ENCODE measurements around the gene SAMSN1.

The SAMSN1 gene

DNA sequence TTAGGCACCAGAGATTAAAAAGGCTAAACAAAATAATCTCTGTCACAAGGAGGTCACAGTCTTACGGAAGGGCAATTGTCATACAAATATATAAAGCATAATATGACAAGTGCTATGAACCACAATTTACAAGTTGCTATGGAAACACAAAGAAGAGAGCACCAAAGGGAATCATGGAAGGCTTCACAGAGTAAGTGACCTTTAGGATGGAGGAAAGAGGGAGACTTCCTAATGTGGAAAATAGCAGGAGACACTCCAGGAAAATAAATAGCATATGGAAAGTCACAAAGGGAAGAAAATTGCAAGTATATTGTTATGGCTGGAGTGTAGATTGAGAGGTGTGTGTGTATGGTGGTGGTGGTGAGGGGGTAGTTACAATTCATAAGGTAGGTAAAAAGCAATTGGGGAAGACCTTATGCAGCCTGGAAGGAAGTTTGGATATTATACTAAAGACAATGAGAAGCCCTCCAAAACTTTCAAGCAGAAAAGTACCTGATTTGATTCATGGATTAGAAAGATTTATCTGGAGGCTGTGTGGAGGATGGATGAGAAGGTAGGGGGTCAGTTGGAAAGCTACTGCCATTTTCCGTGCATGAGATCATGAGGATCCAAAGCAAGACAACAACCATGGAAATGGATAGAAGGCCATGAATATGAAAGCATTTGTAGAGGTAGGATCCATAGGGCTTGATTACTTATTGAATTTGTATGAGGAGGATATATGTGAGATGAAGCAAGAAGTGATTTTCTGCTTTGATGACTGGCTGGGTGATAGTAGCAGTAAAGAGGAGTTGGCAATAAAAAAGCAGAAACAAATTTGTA is 61.7 kb downstream of the SAMSN1 start:
- DNase-seq (ENCODE audit: low spot score), result no peak

DNA sequence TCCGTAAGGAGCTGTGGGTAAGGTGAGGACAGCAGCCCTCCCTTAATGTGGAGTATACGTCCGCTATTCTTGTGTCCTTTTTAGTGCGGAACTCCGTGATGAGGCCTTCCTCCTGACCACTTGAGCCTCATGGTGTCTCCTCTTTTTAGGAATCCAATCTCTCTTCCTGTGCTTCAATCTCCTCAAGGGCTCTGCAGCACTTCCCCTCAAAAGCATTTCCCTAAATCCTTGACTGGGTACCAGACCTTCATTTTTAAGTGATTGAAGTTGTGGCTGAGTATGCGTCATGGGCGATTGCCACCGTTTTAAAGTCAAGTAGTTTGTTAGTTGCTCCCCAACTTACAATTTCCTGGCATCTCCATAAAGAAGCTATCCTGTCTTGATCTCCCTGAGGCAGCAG is 62.8 kb downstream of the SAMSN1 start:
- no peak for DNase-seq (ENCODE audit: low spot score)

DNA sequence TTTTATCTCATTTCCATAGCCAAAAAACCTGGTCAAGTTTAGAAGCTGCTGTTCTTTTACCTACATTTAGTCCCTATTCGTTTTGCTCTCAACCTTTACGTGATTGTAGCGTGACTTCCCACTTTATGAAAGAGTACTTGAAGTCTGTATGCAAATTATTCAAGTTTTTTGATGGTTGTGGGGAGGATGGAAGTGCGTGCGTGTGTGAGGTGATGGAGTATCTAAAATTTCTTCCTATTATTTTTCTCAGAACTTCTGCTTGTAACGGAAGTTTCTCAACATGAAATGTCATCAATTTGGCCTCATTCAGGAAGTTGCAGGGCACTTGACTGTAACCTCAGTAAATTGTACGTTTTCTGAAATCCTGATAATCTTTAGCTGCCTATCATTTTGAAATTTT is 64.0 kb downstream of the SAMSN1 start:
- DNase-seq (ENCODE audit: low spot score), result no peak

DNA sequence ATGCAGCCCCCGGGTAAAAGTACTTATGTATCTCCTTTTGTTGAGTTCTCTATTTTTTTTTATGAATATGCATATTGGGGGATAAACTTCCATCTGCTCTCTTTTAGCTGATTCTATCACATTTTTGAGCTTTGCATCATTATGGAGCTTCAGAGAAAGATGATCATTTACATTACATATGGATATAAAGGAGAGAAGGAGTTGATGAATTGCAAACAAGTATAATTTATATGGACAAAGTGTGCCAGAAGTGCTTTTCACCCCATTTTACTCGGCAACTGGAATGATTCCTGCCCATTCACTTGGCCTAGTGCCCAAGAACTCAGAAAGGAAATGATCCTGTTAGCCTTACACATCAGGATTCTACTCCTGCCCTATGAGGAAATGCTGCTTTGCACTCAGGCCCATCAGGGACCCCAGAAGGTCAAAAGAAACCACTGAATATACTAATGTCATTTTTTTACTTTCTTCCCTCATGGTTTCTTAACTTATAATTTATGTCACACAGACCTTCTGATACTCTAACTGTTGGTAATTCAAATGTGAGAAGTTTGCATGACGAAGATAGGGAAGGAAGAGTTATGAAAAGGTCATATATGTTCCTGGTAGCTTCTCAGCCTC is 65.6 kb downstream of the SAMSN1 start:
- no peak for DNase-seq (ENCODE audit: low spot score)

DNA sequence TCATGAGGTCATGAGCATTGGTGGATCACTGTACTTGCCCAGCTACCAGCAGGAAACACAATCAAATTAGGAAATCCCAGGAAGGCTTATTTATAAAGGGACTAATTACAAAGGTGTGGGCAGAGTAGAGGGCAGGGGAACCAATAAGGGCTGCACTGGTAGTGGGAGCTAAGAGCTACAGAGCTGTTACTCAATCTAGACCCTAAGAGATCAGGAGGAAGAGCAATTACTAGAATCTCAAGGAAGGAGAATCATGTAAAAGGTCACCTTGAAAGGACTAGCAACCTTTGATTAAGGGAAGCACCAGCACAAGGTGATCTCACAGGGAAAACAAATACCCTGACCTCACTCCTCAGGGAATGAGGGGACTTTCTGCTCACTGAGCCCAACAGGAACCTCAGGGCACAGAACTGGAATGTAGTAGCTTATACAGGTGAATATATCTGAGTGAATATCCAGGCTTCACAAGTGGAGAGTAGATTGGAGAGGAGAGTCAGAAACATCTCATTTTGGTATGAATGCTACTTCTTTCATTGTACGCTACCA is 66.8 kb downstream of the SAMSN1 start:
- DNase-seq (ENCODE audit: low spot score), result no peak

DNA sequence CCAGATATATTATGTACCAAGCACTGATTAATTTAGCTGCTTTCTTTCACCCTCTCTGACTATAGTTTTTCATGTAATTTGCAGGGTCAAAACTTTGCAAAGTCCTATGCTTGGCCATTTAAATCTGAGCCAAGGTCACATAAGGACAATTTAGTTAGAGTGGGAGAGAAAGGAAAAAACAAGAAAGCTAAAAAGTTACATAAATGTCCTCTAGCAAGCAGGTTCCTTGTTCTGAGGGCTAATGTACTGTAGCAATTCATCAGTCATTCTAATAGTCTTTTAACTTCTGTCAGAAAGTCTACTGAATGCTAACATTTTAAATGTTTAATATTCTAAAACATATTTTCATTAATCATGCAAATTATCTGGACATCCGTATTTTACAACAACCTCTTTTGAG is 68.3 kb downstream of the SAMSN1 start:
- no peak for DNase-seq (ENCODE audit: low spot score)

DNA sequence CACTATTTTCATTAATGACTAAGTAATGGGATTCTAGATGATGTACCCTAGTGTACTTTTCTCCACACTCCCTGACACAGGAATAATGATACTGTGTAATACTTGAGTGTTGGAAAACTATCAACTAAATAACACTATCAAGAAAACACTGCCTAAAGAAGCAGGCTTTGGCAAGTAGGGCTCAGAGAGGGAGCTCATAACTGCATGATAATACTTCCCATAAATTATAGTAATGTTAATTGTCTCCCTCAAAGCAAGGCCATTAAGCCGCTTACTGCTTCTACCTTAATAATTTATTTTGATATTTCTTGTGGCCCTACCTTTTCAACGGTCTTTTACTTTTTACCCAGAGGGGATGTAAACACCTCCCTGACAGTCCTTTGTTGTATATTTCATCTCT is 69.0 kb downstream of the SAMSN1 start:
- DNase-seq (ENCODE audit: low spot score), result no peak

DNA sequence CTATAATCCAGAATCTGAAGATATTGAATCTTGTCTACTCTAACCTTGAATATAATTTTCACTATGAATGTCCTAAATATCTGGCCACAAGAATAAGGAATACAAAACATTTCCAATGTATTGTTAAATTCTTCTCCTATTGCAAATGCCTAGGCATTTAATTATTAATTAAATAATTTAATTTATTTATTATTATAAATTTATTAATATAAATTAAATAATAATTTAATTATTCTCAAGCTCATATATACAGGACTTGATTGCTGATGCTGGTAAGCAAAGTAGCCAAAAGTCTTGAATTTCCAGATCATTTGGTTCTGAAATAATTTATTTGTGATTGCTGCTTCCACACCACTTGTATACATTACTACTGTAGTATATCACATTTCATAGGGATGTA is 71.1 kb downstream of the SAMSN1 start:
- no peak for DNase-seq (ENCODE audit: low spot score)

DNA sequence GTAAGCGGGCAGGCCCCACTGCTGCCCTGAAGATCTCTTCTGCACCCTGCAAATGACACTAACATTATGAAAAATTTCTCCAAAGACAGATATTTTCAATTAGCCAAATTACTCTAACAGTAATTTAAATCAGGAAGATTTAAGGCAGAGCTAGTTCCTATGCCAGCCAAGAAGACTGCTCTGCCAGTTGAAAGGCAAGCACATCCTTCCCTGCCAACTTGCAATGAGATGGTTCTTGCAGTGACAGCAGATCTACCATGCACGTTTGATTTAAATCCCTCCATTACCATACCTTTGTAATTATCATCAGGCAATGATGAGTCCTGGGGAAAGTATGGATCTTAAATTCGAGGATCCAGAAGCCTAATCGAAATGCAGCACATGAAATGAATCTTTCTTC is 76.5 kb downstream of the SAMSN1 start:
- DNase-seq (ENCODE audit: low spot score), result no peak

DNA sequence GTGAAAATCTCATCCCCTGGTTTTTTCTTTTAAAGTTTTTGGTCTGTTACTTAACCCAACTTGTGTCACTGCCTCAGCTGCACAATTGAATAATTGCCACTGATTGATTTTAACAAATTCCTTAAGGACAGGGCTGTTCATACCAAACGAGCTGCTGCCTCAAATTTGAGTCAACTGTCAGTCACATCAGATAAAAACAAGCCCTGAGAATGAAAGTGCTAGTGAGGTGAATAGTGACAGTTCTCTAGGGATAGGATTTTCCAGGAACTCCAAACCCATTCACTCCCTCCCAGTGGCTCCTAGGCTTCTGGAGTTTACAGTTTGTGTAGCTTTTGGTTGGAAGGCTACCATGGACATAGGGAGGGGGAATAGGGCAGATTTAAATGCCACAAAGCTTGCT is 79.4 kb downstream of the SAMSN1 start:
- no peak for DNase-seq (ENCODE audit: low spot score)

DNA sequence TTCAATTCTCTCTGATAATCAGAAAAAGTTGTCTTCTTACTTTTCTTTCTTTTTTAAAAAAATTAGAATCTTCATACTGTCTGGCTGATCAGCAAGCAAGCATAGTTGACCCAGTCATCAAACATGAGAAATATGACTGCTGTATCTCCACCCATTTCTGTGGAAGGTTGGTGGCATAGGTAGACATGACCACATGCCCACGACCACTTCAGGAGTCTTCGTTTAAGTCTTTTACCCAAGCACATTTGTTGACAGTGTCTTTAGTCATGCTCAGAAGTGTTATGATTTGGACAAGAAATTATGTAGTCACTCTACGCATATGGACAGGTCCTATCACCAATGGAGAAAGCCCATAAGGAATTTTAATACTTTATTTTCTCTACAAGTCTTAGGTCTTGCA is 88.4 kb downstream of the SAMSN1 start:
- DNase-seq (ENCODE audit: low spot score), result no peak

DNA sequence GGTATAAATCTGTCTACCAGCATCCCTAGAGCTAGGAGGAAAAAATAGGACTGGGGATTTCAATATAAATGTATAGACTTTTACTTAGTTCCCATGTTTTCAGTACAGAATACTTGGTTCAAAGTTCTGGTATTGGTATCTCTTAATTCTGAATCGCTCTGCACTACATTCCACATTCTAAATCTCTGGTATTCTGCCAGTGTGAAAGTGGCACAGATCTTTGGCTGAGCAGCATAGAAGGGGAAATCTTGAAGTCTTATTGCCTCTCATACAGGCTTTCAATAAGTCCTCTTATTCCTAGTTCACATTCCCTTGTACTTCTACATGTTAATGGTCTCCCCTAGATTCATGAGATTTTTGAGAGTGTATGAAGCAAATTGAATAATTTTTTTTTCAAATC is 89.2 kb downstream of the SAMSN1 start:
- no peak for DNase-seq (ENCODE audit: low spot score)

DNA sequence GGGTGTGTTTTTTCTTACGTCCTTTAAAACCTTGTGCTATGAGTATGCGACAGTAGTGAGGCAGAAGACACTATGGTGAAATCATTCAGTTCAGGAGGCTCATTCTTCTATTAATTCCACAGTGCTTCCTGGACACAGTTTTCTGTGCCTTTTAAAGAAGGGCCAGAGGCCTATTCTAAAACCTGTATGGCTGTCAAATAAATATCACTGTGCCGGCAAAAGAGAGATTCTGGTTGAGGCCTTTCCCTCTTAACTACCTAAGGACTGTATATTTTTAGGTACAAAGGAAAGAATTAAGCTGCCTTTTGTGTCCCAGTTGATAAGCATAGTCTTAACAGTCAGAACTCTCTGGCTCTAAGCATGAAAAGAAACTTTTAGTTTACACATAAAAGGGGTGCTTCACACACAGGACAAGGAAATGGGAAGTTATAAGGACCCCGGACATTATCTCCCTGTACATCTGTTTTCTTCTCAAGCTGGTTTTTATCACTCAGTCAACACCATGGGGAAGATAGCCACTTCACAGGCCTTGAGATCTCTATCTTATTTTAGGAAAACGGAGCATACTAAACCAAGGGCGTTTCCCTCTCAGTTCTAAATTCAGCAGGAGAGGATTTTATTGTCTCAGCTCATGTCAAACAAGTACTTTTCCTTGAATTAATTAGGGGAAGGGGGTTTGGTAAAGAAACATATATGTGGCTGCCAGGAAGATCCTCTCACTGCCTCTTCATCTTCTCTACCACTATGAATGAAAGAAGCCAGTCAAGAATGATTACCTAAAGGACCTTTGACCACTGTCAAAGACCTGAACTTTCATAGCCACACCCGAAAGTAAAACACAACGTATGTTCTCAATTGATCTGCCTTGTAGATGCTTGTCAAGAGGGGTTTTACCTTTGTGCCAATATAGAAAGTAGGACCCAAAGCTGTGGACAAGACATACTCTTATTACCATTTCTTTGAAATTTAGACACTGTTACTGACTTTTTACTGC is 91.8 kb downstream of the SAMSN1 start:
- no peak for DNase-seq (ENCODE audit: low spot score)

DNA sequence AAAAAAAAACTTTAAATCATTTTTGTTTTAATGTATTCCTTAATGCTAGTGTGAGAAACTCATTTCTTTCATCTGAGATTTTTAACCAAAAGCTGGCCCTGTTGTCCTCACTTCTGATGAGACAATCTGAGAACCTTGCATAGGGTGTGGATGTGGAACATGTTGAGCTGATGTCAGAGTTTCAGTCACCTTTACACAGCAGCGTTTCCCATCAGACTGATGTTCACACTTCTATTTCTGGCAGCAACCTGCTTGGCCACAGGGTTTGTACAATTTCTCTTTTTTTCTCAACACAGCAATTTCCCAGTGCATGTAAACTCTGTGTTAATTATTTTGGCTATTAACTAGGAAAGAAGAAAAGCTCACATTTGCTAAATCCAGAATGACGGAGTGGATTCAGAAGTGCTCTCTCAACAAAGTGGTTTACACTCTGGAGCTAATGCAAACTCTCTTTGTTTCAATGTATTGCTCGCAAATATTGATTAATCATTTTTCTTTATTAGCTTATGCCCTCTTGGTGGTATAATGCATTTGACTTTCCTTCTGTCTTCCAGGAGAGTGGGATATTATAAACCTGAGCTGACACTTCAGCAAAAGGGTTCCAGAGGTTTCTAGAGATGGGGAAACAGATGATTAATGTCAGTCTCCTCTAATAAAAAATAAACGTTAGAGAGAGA is 92.6 kb downstream of the SAMSN1 start:
- DNase-seq (ENCODE audit: low spot score), result no peak

DNA sequence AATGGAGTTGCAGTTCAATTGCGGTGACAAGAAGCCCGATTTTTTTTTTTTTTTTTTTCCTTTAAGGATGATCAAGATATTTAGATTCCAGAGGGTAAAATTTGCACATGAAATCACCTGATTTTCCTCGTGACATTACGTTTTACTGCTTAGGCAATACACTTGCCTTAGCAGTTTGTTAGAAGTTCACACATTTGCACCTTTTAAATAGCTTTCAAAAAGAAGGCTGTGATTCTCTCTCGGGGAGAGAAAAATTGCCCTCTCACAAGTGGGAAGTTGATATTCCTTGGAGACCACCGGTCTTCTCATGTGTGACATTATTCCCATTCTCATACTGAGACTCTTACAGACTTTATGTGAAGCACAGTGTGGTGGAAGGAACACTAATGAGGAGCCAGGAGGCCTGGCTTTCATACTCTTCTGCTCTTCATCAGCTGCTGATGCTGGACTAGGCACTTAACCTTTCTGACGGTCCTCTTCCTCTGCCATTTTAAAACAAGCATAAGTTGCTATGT is 93.3 kb downstream of the SAMSN1 start:
- no peak for DNase-seq (ENCODE audit: low spot score)

DNA sequence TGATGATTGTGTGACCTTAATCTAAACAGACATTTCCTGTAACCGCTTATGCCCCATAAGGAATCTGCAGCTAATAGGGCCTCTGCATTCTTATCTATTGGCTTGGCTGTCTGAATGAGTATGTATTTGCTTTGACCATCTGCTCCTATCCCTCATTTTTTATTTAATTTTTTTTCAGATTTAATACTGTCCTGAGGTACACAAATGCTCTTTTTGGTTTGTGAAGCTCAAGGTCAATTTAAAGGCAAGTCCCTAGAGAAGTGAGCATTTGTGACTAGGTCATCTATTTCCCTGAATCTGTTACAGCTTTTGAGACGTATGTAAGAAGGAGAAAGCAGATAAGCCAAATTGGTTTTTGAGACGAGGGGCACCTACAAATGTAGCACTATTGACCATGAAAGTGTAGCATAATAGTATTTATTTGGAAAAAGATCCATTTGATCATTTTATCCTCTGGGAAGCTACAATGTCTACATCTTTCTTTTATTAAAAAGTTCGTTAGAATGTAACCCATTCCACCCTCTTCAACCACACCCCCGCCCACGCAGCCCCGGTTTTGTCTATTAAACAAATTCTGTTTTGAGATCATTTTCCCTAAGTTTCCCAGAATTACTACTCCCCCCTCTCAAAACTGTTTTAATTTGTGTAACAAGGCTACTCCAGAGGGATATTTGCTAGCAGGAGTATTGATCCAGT is 93.9 kb downstream of the SAMSN1 start:
- no peak for DNase-seq (ENCODE audit: low spot score)

DNA sequence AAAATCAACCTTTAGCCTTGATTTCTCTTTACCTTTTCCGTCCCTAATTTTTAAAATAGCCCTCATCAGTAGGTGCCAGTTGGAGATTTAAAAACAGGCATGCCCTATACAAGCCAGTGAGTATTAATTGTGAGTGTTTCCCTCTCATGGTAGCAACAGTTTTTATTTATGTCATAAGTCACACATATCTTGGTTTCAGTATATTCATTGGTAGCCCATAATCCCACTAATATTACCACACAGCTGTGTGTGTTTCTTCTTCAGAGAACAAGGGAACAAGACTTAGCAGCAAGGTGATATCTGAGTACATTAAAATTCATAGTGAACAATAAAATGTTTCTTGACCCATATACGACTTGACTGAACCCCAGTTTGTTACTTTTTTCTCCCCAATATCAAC is 94.6 kb downstream of the SAMSN1 start:
- no peak for DNase-seq (ENCODE audit: low spot score)

DNA sequence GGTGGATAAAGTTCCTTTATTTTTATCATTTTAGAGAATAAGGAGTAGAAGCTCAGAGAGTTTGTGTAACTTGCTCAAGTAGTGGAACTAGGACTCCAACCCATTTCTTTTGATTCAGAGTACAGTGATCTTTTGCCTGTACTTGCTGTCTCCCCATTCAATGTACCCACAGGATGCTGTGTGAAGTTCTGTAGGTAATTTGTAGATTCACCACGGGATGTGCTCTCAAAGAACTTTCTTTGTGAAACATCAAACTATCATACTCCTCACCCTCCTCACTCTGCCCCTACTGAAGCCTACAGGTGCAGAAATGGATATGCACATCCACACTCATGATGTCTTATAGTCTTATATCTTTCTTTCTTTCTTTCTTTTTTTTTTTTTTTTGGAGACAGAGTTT is 97.3 kb downstream of the SAMSN1 start:
- DNase-seq (ENCODE audit: low spot score), result no peak

DNA sequence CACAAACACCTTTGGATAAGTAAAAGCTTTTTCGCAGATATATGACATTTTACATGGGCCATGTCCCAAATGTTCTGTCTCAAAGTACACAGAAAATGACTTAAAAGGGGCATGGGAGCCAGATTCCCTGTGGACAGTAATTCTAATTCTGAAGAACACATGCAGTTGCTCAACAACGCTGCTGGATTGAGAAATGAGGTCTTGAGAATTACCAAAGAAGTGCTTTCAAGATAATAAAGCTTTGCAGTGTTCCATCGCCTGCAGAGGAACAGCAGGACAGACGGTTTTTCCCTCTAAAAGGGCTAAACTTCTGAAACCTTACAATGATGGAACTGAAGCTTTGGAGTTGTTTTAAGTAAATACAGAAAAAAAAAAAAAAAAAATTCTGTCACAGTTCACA is 107.9 kb downstream of the SAMSN1 start:
- no peak for DNase-seq (ENCODE audit: low spot score)

DNA sequence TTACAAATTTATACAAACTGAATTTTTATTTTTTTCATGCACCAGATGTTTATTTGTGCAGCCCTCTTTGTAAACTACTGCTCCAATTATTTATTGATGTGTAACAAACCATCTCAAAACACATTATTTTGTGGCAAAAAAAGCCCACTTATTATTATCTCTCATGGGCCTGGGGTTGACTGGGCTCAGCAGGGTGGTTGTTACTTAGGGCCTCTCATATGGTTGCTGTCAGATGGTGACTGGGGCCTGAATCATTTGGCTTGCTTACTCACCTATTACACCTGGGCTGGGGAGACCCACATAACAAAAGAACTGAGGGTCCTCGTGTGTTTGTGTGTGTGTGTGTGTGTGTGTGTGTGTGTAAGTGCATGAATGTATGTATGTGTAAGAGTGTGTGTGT is 110.7 kb downstream of the SAMSN1 start:
- no peak for DNase-seq (ENCODE audit: low spot score)
